Neural cell (in vitro differentiated cells): ENCODE results near the gene SYMPK.

Experiments
- EZH2 ChIP-seq: fragments of 200-600, 300-800 bp; shearing (Covaris generic), sonication (generic); IDR thresholded peaks from 2 replicates; pipeline ENCODE4 v1.6.1; 2014; ENCODE audit warnings: antibody characterized with exemption, low read length, borderline replicate concordance, mild to moderate bottlenecking; ENCODE audit not compliant: insufficient read depth, poor library complexity, severe bottlenecking
- MXI1 ChIP-seq: fragments of 450-650 bp; conservative IDR thresholded peaks from 2 replicates; pipeline ENCODE4 v1.6.1; 2014; ENCODE audit warnings: antibody characterized with exemption, mild to moderate bottlenecking; ENCODE audit not compliant: poor library complexity, severe bottlenecking
- POLR2AphosphoS5 ChIP-seq: IDR thresholded peaks from 2 replicates; pipeline ENCODE4 v1.6.1; 2012
- RAD21 ChIP-seq: fragments of 450-650 bp; conservative IDR thresholded peaks from 2 replicates; pipeline ENCODE4 v1.6.1; 2014; ENCODE audit warnings: antibody characterized with exemption, mild to moderate bottlenecking, moderate library complexity
- TF ChIP-seq, protein P1 (sequence below): fragments of 450-650 bp; IDR thresholded peaks from 2 replicates; pipeline ENCODE4 v1.5.1; 2014; ENCODE audit warnings: antibody characterized with exemption, mild to moderate bottlenecking, moderate library complexity; ENCODE audit not compliant: poor library complexity, severe bottlenecking
- TF ChIP-seq, protein P2 (sequence below): IDR thresholded peaks from 2 replicates; pipeline ENCODE4 v1.6.1; 2012; ENCODE audit warnings: borderline replicate concordance

DNA sequence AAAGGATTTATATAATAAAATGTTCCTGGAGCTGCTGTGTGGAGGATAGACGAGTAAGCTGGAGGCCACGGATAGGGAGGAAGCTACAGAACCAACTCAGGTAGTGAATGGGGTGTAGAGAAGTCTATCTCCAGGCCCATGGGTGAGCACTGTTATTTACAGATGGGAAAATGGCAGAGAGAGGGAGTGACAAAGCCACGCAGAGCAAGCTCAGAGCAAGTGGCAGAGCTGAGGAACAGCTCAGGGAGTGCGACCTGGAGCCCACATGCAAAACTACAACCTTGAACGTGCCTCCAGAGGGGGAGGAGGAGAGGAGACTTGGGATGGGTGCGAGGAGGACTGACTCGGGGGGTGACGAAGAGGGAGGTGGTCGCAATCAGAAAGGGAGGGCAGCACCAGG is 34.4 kb downstream of the SYMPK start:
- TF ChIP-seq, protein P1, sequence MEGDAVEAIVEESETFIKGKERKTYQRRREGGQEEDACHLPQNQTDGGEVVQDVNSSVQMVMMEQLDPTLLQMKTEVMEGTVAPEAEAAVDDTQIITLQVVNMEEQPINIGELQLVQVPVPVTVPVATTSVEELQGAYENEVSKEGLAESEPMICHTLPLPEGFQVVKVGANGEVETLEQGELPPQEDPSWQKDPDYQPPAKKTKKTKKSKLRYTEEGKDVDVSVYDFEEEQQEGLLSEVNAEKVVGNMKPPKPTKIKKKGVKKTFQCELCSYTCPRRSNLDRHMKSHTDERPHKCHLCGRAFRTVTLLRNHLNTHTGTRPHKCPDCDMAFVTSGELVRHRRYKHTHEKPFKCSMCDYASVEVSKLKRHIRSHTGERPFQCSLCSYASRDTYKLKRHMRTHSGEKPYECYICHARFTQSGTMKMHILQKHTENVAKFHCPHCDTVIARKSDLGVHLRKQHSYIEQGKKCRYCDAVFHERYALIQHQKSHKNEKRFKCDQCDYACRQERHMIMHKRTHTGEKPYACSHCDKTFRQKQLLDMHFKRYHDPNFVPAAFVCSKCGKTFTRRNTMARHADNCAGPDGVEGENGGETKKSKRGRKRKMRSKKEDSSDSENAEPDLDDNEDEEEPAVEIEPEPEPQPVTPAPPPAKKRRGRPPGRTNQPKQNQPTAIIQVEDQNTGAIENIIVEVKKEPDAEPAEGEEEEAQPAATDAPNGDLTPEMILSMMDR, result no peak
- TF ChIP-seq EZH2 (no peak), POLR2AphosphoS5 (no peak), MXI1 (no peak), RAD21 (no peak)
- TF ChIP-seq, protein P2, sequence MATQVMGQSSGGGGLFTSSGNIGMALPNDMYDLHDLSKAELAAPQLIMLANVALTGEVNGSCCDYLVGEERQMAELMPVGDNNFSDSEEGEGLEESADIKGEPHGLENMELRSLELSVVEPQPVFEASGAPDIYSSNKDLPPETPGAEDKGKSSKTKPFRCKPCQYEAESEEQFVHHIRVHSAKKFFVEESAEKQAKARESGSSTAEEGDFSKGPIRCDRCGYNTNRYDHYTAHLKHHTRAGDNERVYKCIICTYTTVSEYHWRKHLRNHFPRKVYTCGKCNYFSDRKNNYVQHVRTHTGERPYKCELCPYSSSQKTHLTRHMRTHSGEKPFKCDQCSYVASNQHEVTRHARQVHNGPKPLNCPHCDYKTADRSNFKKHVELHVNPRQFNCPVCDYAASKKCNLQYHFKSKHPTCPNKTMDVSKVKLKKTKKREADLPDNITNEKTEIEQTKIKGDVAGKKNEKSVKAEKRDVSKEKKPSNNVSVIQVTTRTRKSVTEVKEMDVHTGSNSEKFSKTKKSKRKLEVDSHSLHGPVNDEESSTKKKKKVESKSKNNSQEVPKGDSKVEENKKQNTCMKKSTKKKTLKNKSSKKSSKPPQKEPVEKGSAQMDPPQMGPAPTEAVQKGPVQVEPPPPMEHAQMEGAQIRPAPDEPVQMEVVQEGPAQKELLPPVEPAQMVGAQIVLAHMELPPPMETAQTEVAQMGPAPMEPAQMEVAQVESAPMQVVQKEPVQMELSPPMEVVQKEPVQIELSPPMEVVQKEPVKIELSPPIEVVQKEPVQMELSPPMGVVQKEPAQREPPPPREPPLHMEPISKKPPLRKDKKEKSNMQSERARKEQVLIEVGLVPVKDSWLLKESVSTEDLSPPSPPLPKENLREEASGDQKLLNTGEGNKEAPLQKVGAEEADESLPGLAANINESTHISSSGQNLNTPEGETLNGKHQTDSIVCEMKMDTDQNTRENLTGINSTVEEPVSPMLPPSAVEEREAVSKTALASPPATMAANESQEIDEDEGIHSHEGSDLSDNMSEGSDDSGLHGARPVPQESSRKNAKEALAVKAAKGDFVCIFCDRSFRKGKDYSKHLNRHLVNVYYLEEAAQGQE, result no peak
